ENCODE measurements around the gene OPN1MW3.
"Not testable (repeated sequence)": the region's sequence is repeated elsewhere in the genome, so short reads cannot be mapped to it uniquely, and the experiment has no call there.

The OPN1MW3 gene

GRCh38 chrX:154257282-154257681, at the start of gene OPN1MW3:
Gene OPN1MW3 (plus strand): TSS chrX:154257582. CDS start chrX:154257620, 38 bp downstream.
- H3K9me3 ChIP-seq (ENCODE audit: control insufficient read depth in 2 of 2, low read length in 2 of 2); H3K36me3 ChIP-seq (ENCODE audit: control insufficient read depth in 2 of 2, insufficient read depth in 2 of 2, low read length in 2 of 2); H3K27me3 ChIP-seq (ENCODE audit: control insufficient read depth in 2 of 2, insufficient read depth in 2 of 2, low read length in 2 of 2); H3K4me3 ChIP-seq (ENCODE audit: low read length in 2 of 2); H3K27ac ChIP-seq (ENCODE audit: low read depth in 2 of 2, low read length in 2 of 2); H3K4me1 ChIP-seq (ENCODE audit: control insufficient read depth in 2 of 2, insufficient read depth in 2 of 2, low read length in 2 of 2); H3K9ac ChIP-seq (ENCODE audit: low read depth in 1 of 2, low read length in 2 of 2): not testable (repeated sequence)

GRCh38 chrX:154209670-154210418, 47.5 kb upstream of the OPN1MW3 start:
- H3K4me1 ChIP-seq (ENCODE audit: control insufficient read depth in 2 of 2, insufficient read depth in 2 of 2, low read length in 2 of 2); H3K27ac ChIP-seq (ENCODE audit: low read depth in 2 of 2, low read length in 2 of 2); H3K27me3 ChIP-seq (ENCODE audit: control insufficient read depth in 2 of 2, insufficient read depth in 2 of 2, low read length in 2 of 2); H3K9ac ChIP-seq (ENCODE audit: low read depth in 1 of 2, low read length in 2 of 2); H3K9me3 ChIP-seq (ENCODE audit: control insufficient read depth in 2 of 2, low read length in 2 of 2); H3K36me3 ChIP-seq (ENCODE audit: control insufficient read depth in 2 of 2, insufficient read depth in 2 of 2, low read length in 2 of 2); H3K4me3 ChIP-seq (ENCODE audit: low read length in 2 of 2): not testable (repeated sequence)

DNA sequence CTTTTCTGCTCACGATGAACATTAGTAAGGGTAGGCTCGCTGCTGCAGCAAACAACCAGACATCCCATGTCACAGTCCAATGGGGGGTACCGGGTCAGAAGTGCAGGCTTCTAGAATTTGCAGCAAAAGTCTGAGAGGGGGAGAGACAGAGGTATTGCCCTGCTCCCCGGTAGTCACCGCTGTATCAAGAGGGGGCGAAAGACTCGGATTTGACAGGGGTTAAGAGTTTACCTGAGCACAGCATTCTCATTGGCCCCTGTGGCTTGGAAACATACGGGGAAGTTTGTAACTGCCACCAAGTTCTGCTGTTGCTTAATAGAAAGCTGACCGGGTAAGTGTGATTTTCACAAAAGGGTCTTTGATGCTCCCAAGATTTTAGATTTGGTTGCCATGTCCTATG, 46.3 kb upstream of the OPN1MW3 start:
- not testable (repeated sequence) for H3K9me3 ChIP-seq (ENCODE audit: control insufficient read depth in 2 of 2, low read length in 2 of 2); H3K27ac ChIP-seq (ENCODE audit: low read depth in 2 of 2, low read length in 2 of 2); H3K36me3 ChIP-seq (ENCODE audit: control insufficient read depth in 2 of 2, insufficient read depth in 2 of 2, low read length in 2 of 2); H3K9ac ChIP-seq (ENCODE audit: low read depth in 1 of 2, low read length in 2 of 2); H3K4me1 ChIP-seq (ENCODE audit: control insufficient read depth in 2 of 2, insufficient read depth in 2 of 2, low read length in 2 of 2); H3K4me3 ChIP-seq (ENCODE audit: low read length in 2 of 2); H3K27me3 ChIP-seq (ENCODE audit: control insufficient read depth in 2 of 2, insufficient read depth in 2 of 2, low read length in 2 of 2)

- H3K36me3 ChIP-seq (ENCODE audit: control insufficient read depth in 2 of 2, insufficient read depth in 2 of 2, low read length in 2 of 2); H3K9ac ChIP-seq (ENCODE audit: low read depth in 1 of 2, low read length in 2 of 2); H3K27me3 ChIP-seq (ENCODE audit: control insufficient read depth in 2 of 2, insufficient read depth in 2 of 2, low read length in 2 of 2); H3K4me3 ChIP-seq (ENCODE audit: low read length in 2 of 2); H3K9me3 ChIP-seq (ENCODE audit: control insufficient read depth in 2 of 2, low read length in 2 of 2); H3K4me1 ChIP-seq (ENCODE audit: control insufficient read depth in 2 of 2, insufficient read depth in 2 of 2, low read length in 2 of 2); H3K27ac ChIP-seq (ENCODE audit: low read depth in 2 of 2, low read length in 2 of 2): not testable (repeated sequence)
These were observed 45.9 kb upstream of the OPN1MW3 start for GRCh38 chrX:154211499-154211898.

GRCh38 chrX:154219456-154219855, 37.9 kb upstream of the OPN1MW3 start, which contains the start of gene OPN1MW2:
Gene OPN1MW2 (plus strand): TSS chrX:154219756. CDS start chrX:154219816, 60 bp downstream.
- not testable (repeated sequence) for H3K9ac ChIP-seq (ENCODE audit: low read depth in 1 of 2, low read length in 2 of 2); H3K36me3 ChIP-seq (ENCODE audit: control insufficient read depth in 2 of 2, insufficient read depth in 2 of 2, low read length in 2 of 2); H3K4me3 ChIP-seq (ENCODE audit: low read length in 2 of 2); H3K27ac ChIP-seq (ENCODE audit: low read depth in 2 of 2, low read length in 2 of 2); H3K9me3 ChIP-seq (ENCODE audit: control insufficient read depth in 2 of 2, low read length in 2 of 2); H3K4me1 ChIP-seq (ENCODE audit: control insufficient read depth in 2 of 2, insufficient read depth in 2 of 2, low read length in 2 of 2); H3K27me3 ChIP-seq (ENCODE audit: control insufficient read depth in 2 of 2, insufficient read depth in 2 of 2, low read length in 2 of 2)

DNA sequence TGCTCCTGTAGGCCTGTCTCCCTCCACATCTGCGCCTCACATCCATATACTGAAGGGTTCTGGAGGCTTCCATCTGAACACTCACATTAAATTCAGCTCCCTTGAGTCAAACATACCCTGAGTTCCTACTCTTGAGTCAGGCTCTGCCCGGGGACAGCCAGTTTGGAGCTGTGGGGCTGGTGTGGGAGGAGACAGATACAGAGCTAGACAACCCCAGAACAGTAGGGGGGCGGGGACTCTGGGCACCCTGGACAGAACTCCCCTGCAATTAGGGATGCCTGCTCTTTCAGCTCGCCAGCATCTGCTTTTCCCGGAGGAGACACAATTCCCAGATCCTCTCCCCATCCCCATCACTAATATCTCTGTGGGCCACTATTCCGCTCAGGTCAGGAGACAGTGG, 32.1 kb upstream of the OPN1MW3 start:
- not testable (repeated sequence) for H3K27me3 ChIP-seq (ENCODE audit: control insufficient read depth in 2 of 2, insufficient read depth in 2 of 2, low read length in 2 of 2); H3K27ac ChIP-seq (ENCODE audit: low read depth in 2 of 2, low read length in 2 of 2); H3K36me3 ChIP-seq (ENCODE audit: control insufficient read depth in 2 of 2, insufficient read depth in 2 of 2, low read length in 2 of 2); H3K4me3 ChIP-seq (ENCODE audit: low read length in 2 of 2); H3K9ac ChIP-seq (ENCODE audit: low read depth in 1 of 2, low read length in 2 of 2); H3K4me1 ChIP-seq (ENCODE audit: control insufficient read depth in 2 of 2, insufficient read depth in 2 of 2, low read length in 2 of 2); H3K9me3 ChIP-seq (ENCODE audit: control insufficient read depth in 2 of 2, low read length in 2 of 2)

DNA sequence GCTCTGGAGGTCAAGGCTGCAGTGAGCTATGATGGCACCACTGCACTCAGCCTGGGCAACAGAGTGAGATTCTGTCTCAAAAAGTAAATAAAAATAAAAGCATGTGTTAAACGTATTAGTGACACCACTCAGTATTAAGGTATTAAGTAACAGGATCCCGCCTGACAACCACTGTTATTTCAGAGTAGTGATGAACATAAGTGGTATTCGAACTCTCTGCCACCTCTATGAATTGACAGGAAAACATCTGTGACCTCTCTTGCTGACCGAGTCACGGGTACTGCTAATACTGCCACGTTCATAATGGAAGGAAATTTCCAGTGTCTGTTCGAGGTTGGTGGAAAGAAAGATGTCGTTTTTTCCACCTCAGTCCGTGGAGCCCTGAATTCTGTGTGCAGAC, 30.7 kb upstream of the OPN1MW3 start:
- not testable (repeated sequence) for H3K36me3 ChIP-seq (ENCODE audit: control insufficient read depth in 2 of 2, insufficient read depth in 2 of 2, low read length in 2 of 2); H3K27ac ChIP-seq (ENCODE audit: low read depth in 2 of 2, low read length in 2 of 2); H3K27me3 ChIP-seq (ENCODE audit: control insufficient read depth in 2 of 2, insufficient read depth in 2 of 2, low read length in 2 of 2); H3K9ac ChIP-seq (ENCODE audit: low read depth in 1 of 2, low read length in 2 of 2); H3K9me3 ChIP-seq (ENCODE audit: control insufficient read depth in 2 of 2, low read length in 2 of 2); H3K4me3 ChIP-seq (ENCODE audit: low read length in 2 of 2); H3K4me1 ChIP-seq (ENCODE audit: control insufficient read depth in 2 of 2, insufficient read depth in 2 of 2, low read length in 2 of 2)

- not testable (repeated sequence) for H3K9ac ChIP-seq (ENCODE audit: low read depth in 1 of 2, low read length in 2 of 2); H3K4me3 ChIP-seq (ENCODE audit: low read length in 2 of 2); H3K27me3 ChIP-seq (ENCODE audit: control insufficient read depth in 2 of 2, insufficient read depth in 2 of 2, low read length in 2 of 2); H3K36me3 ChIP-seq (ENCODE audit: control insufficient read depth in 2 of 2, insufficient read depth in 2 of 2, low read length in 2 of 2); H3K4me1 ChIP-seq (ENCODE audit: control insufficient read depth in 2 of 2, insufficient read depth in 2 of 2, low read length in 2 of 2); H3K9me3 ChIP-seq (ENCODE audit: control insufficient read depth in 2 of 2, low read length in 2 of 2); H3K27ac ChIP-seq (ENCODE audit: low read depth in 2 of 2, low read length in 2 of 2)
These were observed 25.9 kb upstream of the OPN1MW3 start for GRCh38 chrX:154231443-154231842.

DNA sequence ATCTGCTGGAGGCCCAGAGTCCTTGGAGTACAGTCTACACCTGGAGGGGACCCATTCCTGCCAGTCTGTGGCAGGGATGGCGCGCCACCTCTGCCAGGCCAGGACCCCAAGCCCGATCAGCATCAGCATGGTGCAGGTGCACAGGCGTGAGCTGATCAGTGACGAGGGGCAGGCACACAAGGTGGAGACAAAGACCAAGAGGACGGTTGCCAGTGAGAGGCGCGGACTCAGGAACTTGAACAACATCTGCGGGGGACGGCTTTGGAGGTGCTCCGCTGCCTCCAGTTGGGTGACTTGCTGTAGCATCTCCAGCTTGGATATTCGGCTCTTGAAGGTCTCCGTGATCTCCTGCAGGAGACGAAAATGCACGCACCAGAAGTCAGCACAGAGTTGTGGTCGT, 23.8 kb upstream of the OPN1MW3 start:
- not testable (repeated sequence) for H3K27ac ChIP-seq (ENCODE audit: low read depth in 2 of 2, low read length in 2 of 2); H3K4me3 ChIP-seq (ENCODE audit: low read length in 2 of 2); H3K4me1 ChIP-seq (ENCODE audit: control insufficient read depth in 2 of 2, insufficient read depth in 2 of 2, low read length in 2 of 2); H3K27me3 ChIP-seq (ENCODE audit: control insufficient read depth in 2 of 2, insufficient read depth in 2 of 2, low read length in 2 of 2); H3K9me3 ChIP-seq (ENCODE audit: control insufficient read depth in 2 of 2, low read length in 2 of 2); H3K36me3 ChIP-seq (ENCODE audit: control insufficient read depth in 2 of 2, insufficient read depth in 2 of 2, low read length in 2 of 2); H3K9ac ChIP-seq (ENCODE audit: low read depth in 1 of 2, low read length in 2 of 2)

DNA sequence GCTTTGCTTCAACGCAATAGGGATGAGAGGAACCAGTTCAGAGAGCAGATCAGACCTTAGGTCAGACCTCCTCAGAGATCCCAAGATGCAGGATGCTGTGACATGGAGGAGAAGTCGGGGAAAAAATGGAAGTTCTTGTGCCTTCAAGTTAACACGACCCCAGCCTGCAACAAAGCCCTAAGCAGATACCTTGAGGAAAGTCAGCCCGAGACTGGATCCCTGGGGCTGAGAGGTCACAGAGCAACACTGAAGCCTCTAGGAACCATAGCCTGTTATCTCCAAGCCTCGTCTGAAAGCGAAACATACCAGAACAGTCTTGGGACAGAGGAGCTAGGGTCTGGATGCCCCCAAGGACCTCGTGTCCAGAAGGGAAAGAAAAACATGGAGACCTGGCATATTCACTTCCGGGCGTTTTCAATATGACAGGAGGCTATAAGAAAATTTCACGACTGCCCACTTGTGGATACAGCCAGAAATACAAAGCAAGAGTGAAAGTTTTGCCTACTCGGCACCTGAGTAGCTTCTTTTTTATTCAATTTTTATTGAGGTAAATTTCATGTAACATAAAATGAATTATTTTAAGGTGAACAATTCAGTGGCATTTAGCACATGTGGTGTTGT, 18.3 kb upstream of the OPN1MW3 start:
- not testable (repeated sequence) for H3K27ac ChIP-seq (ENCODE audit: low read depth in 2 of 2, low read length in 2 of 2); H3K4me3 ChIP-seq (ENCODE audit: low read length in 2 of 2); H3K4me1 ChIP-seq (ENCODE audit: control insufficient read depth in 2 of 2, insufficient read depth in 2 of 2, low read length in 2 of 2); H3K36me3 ChIP-seq (ENCODE audit: control insufficient read depth in 2 of 2, insufficient read depth in 2 of 2, low read length in 2 of 2); H3K9ac ChIP-seq (ENCODE audit: low read depth in 1 of 2, low read length in 2 of 2); H3K9me3 ChIP-seq (ENCODE audit: control insufficient read depth in 2 of 2, low read length in 2 of 2); H3K27me3 ChIP-seq (ENCODE audit: control insufficient read depth in 2 of 2, insufficient read depth in 2 of 2, low read length in 2 of 2)

Measured in mucosa of rectum (tissue), 2 donors.